HG02759 (cell line): ENCODE data around the gene ATP2B2.

Experiments used
- ATAC-seq: cut with Tn5 transposase; IDR thresholded peaks from one replicate; pipeline ENCODE4 v1.9.1; 2021; ENCODE audit warnings: mild to moderate bottlenecking, moderate library complexity; ENCODE audit not compliant: unreplicated experiment

ATP2B2 gene

GRCh38 chr3:10434938-10435336, 70.4 kb downstream of the ATP2B2 start:
- no peak for ATAC-seq

DNA sequence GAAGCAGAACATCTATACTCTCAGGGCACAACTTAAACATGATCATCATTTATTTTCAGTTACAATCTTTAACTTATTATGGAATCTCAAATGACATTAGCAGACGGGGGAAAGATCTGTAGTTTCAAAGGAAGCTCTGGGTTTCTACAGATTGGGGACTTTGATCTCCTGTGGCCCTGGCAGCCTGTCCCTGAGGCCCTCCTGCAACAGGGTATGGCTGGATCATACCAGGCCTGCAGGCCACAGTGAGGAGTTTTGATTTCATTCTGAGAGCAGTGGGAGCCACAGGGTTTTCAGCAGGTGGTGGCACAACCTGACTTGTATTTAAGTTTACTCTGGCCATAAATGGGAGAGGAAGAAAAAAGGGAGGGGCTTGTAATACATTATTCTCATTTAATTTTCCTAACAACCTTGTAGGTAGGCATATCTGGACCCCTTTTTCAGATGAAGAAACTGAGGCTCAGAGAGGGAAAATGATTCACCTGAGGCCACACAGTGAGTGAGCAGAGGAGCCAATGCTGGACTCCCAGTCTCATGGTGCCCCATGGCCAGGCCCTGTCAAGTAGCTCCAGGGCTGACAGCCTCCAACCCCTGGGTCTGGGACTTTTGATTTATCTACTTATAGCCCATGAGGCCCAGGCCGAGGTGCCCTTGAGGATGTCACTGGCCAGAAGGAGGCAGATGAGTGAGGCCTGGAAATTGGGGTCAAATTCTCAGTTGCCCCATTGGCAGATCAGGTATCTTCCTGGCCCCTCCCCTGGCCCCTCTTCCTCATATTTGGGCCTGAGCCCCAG, 71.0 kb downstream of the ATP2B2 start:
- no peak for ATAC-seq

- ATAC-seq = no peak
These were observed 72.5 kb downstream of the ATP2B2 start for GRCh38 chr3:10432931-10433330.

GRCh38 chr3:10432156-10432845, 73.1 kb downstream of the ATP2B2 start:
- ATAC-seq = no peak

GRCh38 chr3:10430805-10431204, 74.6 kb downstream of the ATP2B2 start:
- no peak for ATAC-seq

GRCh38 chr3:10428406-10429091, 76.8 kb downstream of the ATP2B2 start:
- ATAC-seq = no peak

GRCh38 chr3:10426346-10427220, 78.8 kb downstream of the ATP2B2 start:
- ATAC-seq = no peak

DNA sequence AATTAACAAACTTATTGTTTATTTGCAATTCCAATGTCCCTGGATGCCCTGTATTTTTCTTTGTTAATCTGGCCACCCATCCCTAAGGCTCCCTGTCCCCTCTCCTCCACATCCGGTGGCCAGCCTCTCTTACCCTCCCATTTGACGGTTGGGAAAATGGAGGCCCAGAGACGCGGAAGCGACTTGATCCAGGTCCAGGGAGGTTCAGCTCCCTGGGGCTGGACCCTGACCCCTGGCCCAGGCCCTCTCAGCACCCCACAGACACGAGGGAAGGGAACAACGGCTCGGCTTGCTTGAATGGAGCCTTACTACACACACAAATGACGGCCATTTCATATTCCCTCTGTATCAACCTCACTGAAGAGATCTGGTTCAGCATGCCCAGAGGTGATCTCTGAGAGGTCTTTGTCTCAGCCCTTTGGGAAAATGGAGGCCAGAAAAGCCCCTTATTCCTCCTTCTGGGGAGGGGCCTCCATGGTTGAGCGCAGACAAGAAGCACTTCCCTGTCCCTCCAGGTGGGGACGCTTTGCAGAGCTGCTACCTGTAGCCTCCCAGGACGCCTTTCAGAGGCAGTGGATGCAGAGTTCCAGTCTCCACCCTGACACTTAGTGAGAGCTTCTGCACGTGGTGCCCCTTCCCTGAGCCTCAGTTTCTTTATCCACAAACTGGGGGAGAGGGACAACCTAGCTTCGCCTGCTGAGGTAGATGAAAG, 82.1 kb downstream of the ATP2B2 start:
- ATAC-seq = no peak

DNA sequence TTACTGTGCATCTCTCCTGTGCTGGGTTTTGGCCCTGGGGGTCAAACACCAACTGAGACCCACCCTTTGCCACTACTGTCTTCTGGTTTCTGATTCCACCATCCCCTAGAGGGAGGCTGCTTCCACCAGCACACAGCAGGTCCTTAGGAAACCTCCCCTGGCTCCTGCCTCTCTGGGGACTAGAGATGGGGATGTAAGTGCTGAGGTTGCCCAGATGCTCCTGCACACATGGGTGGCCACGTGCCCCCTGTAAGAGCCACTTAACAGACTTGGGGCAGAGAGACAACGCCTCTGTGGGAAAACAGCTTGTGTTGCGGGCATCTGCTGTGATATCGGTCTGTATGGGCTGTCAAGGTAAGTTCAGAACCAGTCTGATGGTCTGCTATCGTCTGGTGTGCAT, 83.4 kb downstream of the ATP2B2 start:
- no peak for ATAC-seq

DNA sequence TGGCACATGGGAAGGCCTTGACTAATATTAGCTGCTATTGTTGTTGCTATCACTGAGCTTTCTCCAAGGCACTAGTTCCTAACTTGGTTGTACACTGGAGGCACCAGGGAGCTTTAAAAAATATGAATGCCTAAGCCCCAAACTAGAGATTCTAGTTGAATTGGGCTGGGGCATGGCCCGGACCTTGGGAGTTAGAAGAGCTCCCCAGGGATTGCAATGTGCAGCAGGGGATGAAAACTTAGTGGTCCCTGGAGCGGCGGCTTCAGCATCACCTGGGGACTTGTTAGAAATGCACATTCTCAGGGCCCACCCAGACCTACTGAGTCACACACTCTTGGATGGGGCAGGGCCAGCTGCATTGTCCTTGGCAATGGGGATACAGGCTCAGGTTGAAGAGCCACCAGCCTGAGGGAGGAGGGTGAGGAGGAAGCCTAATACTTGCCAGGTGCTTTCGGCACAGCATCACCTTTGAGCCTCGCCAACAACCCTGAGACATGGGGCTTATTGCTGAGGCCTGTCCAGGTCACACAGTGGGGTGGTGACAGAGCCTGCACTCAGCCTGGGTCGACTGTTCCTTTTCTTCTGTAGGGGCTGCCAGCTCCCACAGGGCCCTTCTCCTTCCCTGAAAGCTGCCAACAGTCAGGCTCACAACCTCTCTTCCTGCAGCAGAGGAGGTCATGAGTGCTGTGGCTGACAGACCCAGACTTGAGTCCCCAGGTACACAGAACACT, 84.5 kb downstream of the ATP2B2 start:
- no peak for ATAC-seq

GRCh38 chr3:10419637-10420232, 85.7 kb downstream of the ATP2B2 start:
- no peak for ATAC-seq

GRCh38 chr3:10417847-10418246, 87.5 kb downstream of the ATP2B2 start:
- ATAC-seq = no peak

DNA sequence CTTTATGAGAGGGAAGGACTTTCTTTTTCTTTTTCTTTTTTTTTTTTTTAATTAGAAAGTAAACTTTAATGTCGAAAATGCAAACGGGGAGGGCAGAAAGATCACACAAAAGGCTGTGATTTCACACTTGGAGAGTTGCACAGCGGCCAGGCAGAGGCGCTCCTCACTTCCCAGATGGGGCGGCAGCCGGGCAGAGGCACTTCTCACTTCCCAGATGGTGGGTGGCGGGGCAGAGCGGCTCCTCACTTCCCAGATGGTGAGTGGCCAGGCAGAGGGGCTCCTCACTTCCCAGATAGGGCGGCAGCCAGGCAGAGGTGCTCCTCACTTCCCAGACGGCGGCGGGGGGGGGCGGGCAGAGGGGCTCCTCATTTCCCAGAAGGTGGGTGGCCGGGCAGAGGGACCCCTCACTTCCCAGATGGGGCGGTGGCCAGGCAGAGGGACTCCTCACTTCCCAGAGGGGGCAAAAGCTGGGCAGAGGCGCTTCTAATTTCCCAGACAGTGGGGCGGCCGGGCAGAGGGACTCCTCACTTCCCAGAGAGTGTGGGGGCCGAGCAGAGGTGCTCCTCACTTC, 88.6 kb downstream of the ATP2B2 start:
- no peak for ATAC-seq

GRCh38 chr3:10413041-10413440, 92.3 kb downstream of the ATP2B2 start:
- ATAC-seq = no peak

GRCh38 chr3:10411598-10412332, 93.6 kb downstream of the ATP2B2 start:
- ATAC-seq = no peak

GRCh38 chr3:10410383-10411002, 94.9 kb downstream of the ATP2B2 start:
- no peak for ATAC-seq

- no peak for ATAC-seq
These were observed 96.7 kb downstream of the ATP2B2 start for GRCh38 chr3:10408680-10409079.

GRCh38 chr3:10407361-10407760, 98.0 kb downstream of the ATP2B2 start:
- ATAC-seq = no peak
